Motor neuron (in vitro differentiated cells): ENCODE measurements around the gene RNF217. TPM values are rescaled to one million over a fixed set of nuclear protein-coding genes. Genes with fewer than 3 reads are reported as not detected.
A peak's percentile ranks its signal among the peaks of the same experiment; 100 is the strongest.

Experiments
- ATAC-seq, 8 experiments: fragments of 200-7000 bp; cut with Tn5 transposase; replicated peaks in 6 of 8; 2 replicates each; pipeline ENCODE4 v1.8.0; 2021; ENCODE audit warnings: mild to moderate bottlenecking in 8 of 8, moderate library complexity in 8 of 8
- H3K27ac ChIP-seq, 2 donors: fragments of 250-450 bp; sonication (Bioruptor Pico); 2 replicates each; pipeline ENCODE4 v1.9.0; 2021; ENCODE audit warnings: antibody characterized with exemption in 2 of 2, mild to moderate bottlenecking in 2 of 2, moderate library complexity in 1 of 2
- H3K4me1 ChIP-seq, 2 donors: fragments of 250-450 bp; sonication (Bioruptor Pico); replicated peaks in 1 of 2; 2 replicates each; pipeline ENCODE4 v1.6.1; 2021; ENCODE audit warnings: antibody characterized with exemption in 2 of 2, mild to moderate bottlenecking in 2 of 2, moderate library complexity in 1 of 2
- H3K4me3 ChIP-seq, 5 donors: fragments of 250-450 bp; sonication (Bioruptor Pico); 2 replicates each; pipeline ENCODE4 v1.9.0; 2021; ENCODE audit warnings: antibody characterized with exemption in 5 of 5, mild to moderate bottlenecking in 5 of 5, moderate library complexity in 4 of 5
- WGBS, 10 experiments: fragments of 450-650 bp; shearing (Covaris generic); methylation state at CpG; one replicate each; pipeline ENCODE4 v1.0.0; 2022; 5-methylcytosine and 5-hydroxymethylcytosine counted together
- in situ Hi-C, 9 experiments: fragments of 400-800 bp; cut with MboI; loops; one replicate each; pipeline ENCODE4 v1.15.0; 2021; ENCODE audit warnings: low sequenced_read_pairs in 9 of 9, low pct_unique_long_range_greater_than_20kb in 2 of 9; ENCODE audit not compliant: unreplicated experiment in 9 of 9
- total RNA-seq, 8 experiments: library from RNA; unstranded; fragments of 300-600 nt; gene quantifications; 2 replicates each; pipeline versions ENCODE4 v1.2.3 to v1.2.4, GENCODE V29; 2022

RNF217 gene
- total RNA-seq, 8 experiments from 2014 or later: 5.4 to 28.0 (median 11.9) TPM

DNA sequence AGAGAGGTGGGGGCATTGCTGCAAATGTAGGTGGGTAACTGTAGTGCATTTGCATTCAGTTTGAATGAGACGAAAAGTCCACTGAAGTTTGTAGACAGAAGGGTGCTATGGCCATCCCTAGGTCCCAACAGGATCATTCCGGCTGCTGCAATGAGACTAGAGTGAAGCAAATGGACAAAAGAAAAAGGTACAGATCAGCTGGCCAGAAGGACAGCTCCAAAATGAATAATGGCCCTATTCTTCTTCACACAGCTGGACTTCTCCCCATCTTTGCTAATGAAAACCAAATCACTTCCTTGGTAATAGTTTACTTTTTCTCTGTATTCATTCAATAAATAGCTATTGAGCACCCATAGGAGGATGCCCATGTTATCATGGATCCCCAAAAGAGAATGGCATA, 134.9 kb downstream of the RNF217 start:
- WGBS, 10 experiments: 80 to 100% (median 86%) methylated on average over 1 to 2 of the region's 2 CpGs; no CpG with 5 or more reads in 2 of the 10 experiments
- H3K4me1 ChIP-seq: peaks cover 3 to 4% of the 10 kb centered on the region in 2 donors
- H3K27ac ChIP-seq: no peak overlapping the region
- H3K4me3 ChIP-seq: no peak overlapping the region
- in situ Hi-C loops: no loop called here
- ATAC-seq: no peak

DNA sequence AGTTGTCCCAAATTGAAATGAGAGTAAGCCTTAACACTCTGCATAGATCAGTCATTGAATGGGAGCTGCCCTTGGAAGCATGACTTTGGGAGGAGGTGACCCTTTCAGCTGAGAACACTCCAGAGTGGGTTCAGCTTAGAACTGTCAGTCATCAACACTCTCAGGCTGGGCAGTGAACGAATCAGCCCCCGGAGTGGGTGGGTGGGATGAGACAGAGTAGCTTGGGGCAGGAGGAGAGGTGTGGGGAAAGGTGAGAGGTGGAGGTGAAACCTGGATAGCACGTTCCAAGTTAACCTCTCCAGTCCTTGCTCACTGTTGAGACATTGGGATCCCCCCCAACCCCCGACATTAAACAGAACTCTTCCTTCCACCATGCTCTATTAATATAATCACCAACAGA, 136.0 kb downstream of the RNF217 start:
- ATAC-seq: no peak
- Histone ChIP-seq H3K27ac (no peak overlapping the region), H3K4me3 (no peak overlapping the region), H3K4me1 (peaks cover 3 to 4% of the 10 kb centered on the region in 2 donors)
- WGBS, 10 experiments: 100% methylated on average over 1 to 2 of the region's 4 CpGs; no CpG with 5 or more reads in 5 of the 10 experiments
- in situ Hi-C loops: no loop called here

- ATAC-seq: peak; percentile 73 to 99 (median 96)
- Histone ChIP-seq H3K4me3 (peak overlapping the region; percentile 35 to 54 (median 36)), H3K4me1 (peaks cover 8% of the 10 kb centered on the region in 2 donors), H3K27ac (no peak overlapping the region)
- 0 to 67% (median 29%) methylated on average over 1 to 7 of the region's 48 CpGs; no CpG with 5 or more reads in 1 of the 10 experiments for WGBS, 10 experiments
- in situ Hi-C loops: loop anchor here in 2 of 9 experiments (25.0 kb wide), 2 partner anchors 212 to 237 kb away; no protein-coding TSS in a partner anchor
Observed at GRCh38 chr6:125099211-125100073, 137.2 kb downstream of the RNF217 start.

DNA sequence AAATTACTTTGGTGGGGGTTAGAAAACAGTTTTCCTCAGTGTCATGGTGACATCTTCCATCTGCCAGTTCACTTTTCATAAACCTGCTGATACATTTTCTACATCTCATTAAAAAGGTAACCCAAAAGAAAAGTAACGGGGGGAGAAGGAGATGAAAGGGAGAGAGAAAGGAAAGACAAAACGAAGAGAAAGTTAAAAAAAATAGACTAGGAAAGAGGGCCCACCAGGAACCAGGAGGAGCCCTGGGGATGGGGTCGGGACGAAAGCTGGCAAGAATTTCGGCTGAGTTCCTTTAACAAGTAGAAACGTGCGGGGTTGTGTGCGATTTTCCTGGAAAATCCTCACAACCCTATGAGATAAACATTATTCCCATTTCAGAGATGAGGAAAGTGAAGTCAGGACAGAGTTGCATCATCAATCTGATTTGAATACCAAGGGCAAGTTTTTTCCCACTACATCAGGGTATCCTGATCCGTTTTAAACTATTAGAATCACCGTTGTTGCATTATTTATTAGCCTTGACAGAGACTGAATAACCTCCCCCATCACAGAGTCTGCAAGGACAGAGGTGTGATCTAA, 137.9 kb downstream of the RNF217 start:
- ATAC-seq: no peak
- peaks cover 9 to 10% of the 10 kb centered on the region in 2 donors for H3K4me1 ChIP-seq
- H3K4me3 ChIP-seq: peak overlapping the region; percentile 35 to 54 (median 36)
- in situ Hi-C loops: loop anchor here in 2 of 9 experiments (25.0 kb wide), 2 partner anchors 213 to 238 kb away; no protein-coding TSS in a partner anchor
- WGBS, 10 experiments: 20 to 100% (median 85%) methylated on average over 1 to 10 of the region's 10 CpGs
- H3K27ac ChIP-seq: no peak overlapping the region

GRCh38 chr6:125101128-125101527, 138.9 kb downstream of the RNF217 start:
- Histone ChIP-seq H3K4me1 (peaks cover 9 to 10% of the 10 kb centered on the region in 2 donors), H3K4me3 (no peak overlapping the region), H3K27ac (no peak overlapping the region)
- ATAC-seq: no peak
- WGBS, 10 experiments: no CpG with 5 or more reads among the region's 1 CpG
- in situ Hi-C loops: loop anchor here in 2 of 9 experiments (25.0 kb wide), 2 partner anchors 214 to 239 kb away; no protein-coding TSS in a partner anchor

GRCh38 chr6:125101631-125102030, 139.4 kb downstream of the RNF217 start:
- WGBS, 10 experiments: 92 to 100% (median 100%) methylated on average over 1 to 2 of the region's 2 CpGs; no CpG with 5 or more reads in 6 of the 10 experiments
- peak in 2 of 8 experiments; percentile 4 to 17 for ATAC-seq

GRCh38 chr6:125102411-125102810, 140.2 kb downstream of the RNF217 start:
- Histone ChIP-seq H3K27ac (no peak overlapping the region), H3K4me1 (peaks cover 9 to 10% of the 10 kb centered on the region in 2 donors), H3K4me3 (no peak overlapping the region)
- in situ Hi-C loops: loop anchor here in 2 of 9 experiments (25.0 kb wide), 2 partner anchors 215 to 240 kb away; no protein-coding TSS in a partner anchor
- 54 to 96% (median 82%) methylated on average over 2 to 3 of the region's 3 CpGs for WGBS, 10 experiments
- no peak for ATAC-seq

More at GRCh38 chr6:125101631-125102030, 139.4 kb downstream of the RNF217 start:
- no peak overlapping the region for H3K4me3 ChIP-seq
- H3K4me1 ChIP-seq: peaks cover 9 to 10% of the 10 kb centered on the region in 2 donors
- H3K27ac ChIP-seq: no peak overlapping the region
- in situ Hi-C loops: loop anchor here in 2 of 9 experiments (25.0 kb wide), 2 partner anchors 214 to 239 kb away; no protein-coding TSS in a partner anchor

DNA sequence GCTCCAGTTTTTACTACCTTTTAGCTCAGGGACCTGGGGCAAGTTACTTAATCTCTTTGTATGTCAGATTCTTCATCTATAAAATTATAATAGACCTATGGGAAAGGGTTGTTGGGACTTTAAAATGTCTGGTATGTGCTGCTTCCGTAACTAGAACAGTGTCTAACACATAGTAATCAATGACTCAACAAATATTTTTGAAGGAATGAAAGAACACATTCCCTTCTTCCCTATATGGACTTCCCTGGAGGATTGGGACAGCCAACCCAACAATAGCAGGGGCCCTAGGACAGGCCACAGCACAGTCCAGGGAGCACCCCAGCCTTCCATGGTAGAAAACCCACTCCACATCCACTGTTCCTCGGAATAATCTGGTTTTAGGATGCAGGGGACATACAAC, 140.7 kb downstream of the RNF217 start:
- in situ Hi-C loops: loop anchor here in 2 of 9 experiments (25.0 kb wide), 2 partner anchors 216 to 241 kb away; no protein-coding TSS in a partner anchor
- 34 to 100% (median 86%) methylated on average over 1 to 2 of the region's 2 CpGs; no CpG with 5 or more reads in 1 of the 10 experiments for WGBS, 10 experiments
- no peak overlapping the region for H3K27ac ChIP-seq
- H3K4me1 ChIP-seq: peaks cover 9 to 10% of the 10 kb centered on the region in 2 donors
- ATAC-seq: peak in 3 of 8 experiments; percentile 8 to 37 (median 17)
- H3K4me3 ChIP-seq: no peak overlapping the region

DNA sequence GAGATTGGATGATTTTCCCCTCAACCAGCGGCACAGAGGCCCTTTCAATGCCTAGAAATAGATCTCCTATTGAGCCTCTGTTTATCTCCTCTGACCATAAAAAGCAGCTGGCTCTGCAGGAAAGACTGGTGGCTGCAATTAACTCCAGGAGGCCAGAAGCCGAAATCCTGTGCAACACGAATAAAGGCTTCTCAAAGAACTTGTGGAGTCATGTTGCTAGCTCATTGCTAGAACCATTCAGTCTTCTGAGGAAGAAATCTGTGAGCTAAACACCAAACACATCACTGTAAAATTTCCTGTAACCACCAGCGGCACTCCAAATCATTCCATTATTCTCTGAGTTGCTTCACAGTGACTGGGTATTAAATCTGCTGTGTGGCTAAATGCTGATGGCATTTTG, 142.2 kb downstream of the RNF217 start:
- ATAC-seq: peak in 1 of 8 experiments; percentile 8
- H3K4me3 ChIP-seq: no peak overlapping the region
- WGBS, 10 experiments: 0 to 42% (median 13%) methylated on average over 1 to 4 of the region's 4 CpGs; no CpG with 5 or more reads in 1 of the 10 experiments
- no peak overlapping the region for H3K27ac ChIP-seq
- peaks cover 5 to 7% of the 10 kb centered on the region in 2 donors for H3K4me1 ChIP-seq
- in situ Hi-C loops: loop anchor here in 2 of 9 experiments (25.0 kb wide), 2 partner anchors 217 to 242 kb away; no protein-coding TSS in a partner anchor

DNA sequence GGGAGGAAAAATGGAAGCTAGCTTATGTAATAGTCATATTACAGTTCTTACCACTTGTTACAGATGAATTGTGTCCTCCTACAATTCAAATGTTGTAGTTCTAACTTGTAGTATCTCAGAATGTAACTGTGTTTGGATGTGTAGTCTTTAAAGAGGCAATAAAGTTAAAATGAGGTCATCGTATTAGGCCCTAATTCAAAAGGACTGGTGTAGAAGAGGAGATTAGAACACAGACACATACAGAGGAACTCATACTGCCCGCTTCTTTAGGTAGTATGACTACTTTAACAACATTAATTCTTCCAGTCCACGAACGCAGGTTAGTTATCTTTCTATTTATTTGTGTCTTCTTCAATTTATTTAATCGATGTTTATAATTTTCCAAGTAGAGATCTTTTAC, 144.8 kb downstream of the RNF217 start:
- Histone ChIP-seq H3K4me3 (no peak overlapping the region), H3K4me1 (peaks cover 5 to 7% of the 10 kb centered on the region in 2 donors), H3K27ac (no peak overlapping the region)
- no peak for ATAC-seq
- in situ Hi-C loops: loop anchor here in 2 of 9 experiments (25.0 kb wide), 2 partner anchors 220 to 245 kb away; no protein-coding TSS in a partner anchor
- 82 to 100% (median 95%) methylated on average over 1 to 5 of the region's 5 CpGs for WGBS, 10 experiments

DNA sequence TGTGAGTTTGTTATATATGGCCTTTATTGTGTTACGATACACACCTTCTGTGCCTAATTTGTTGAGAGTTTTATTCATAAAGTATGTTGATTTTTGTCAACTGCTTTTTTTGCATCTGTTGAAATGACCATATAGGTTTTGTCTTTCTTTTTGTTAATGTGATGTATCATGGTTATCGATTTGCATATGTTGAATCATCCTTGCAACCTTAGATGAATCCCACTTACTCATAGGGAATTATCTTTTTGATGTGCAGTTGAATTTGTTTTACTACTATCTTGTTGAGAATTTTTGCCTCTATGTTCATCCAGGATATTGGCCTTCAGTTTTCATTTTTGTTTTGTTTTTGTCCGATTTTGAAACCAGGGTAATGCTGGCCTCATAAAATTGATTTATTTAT, 145.7 kb downstream of the RNF217 start:
- WGBS, 10 experiments: 23 to 98% (median 90%) methylated on average over 1 to 3 of the region's 3 CpGs; no CpG with 5 or more reads in 1 of the 10 experiments
- H3K4me3 ChIP-seq: no peak overlapping the region
- no peak overlapping the region for H3K27ac ChIP-seq
- in situ Hi-C loops: loop anchor here in 2 of 9 experiments (25.0 kb wide), 2 partner anchors 221 to 246 kb away; no protein-coding TSS in a partner anchor
- peaks cover 5 to 7% of the 10 kb centered on the region in 2 donors for H3K4me1 ChIP-seq
- ATAC-seq: peak in 2 of 8 experiments; percentile 47 to 68

DNA sequence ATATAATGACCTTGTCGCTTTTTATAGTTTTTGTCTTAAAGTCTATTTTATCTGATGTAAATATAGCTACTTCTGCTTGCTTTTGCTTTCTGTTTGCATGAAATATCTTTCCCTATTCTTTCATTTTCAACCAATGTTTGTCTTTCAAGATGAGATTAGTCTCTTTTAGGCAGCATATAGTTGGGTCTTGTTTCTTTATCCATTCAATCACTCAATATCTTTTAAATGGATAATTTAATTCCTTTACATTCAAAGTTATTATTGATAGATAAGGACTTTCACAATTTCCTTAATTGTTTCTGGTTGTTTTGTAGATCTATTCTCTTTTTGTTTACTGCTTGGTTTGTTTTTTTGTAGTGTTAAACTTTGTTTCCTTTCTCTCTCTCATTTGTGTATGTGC, 147.8 kb downstream of the RNF217 start:
- no peaks in the 10 kb centered on the region for H3K4me1 ChIP-seq
- 65 to 100% (median 88%) methylated on average over 1 of the region's 1 CpG; no CpG with 5 or more reads in 1 of the 10 experiments for WGBS, 10 experiments
- H3K27ac ChIP-seq: no peak overlapping the region
- H3K4me3 ChIP-seq: no peak overlapping the region
- no peak for ATAC-seq
- in situ Hi-C loops: loop anchor here in 6 of 9 experiments (5.0 to 25.0 kb wide), 4 partner anchors 223 to 248 kb away; no protein-coding TSS in a partner anchor
